Activated T-cell treated with anti-CD3 and anti-CD28 coated beads for 48 hours (primary cell): ENCODE data around the gene LRRC2.
"Not testable (repeated sequence)": the region's sequence is repeated elsewhere in the genome, so short reads cannot be mapped to it uniquely, and the experiment has no call there.

Experiments
- DNase-seq: peaks from one replicate; pipeline ENCODE4 v3.0.0-alpha.2; 2020; ENCODE audit warnings: low read depth

The LRRC2 gene

GRCh38 chr3:46496746-46497555 lies 69.2 kb downstream of the LRRC2 start:
- peak; percentile 8 for DNase-seq

DNA sequence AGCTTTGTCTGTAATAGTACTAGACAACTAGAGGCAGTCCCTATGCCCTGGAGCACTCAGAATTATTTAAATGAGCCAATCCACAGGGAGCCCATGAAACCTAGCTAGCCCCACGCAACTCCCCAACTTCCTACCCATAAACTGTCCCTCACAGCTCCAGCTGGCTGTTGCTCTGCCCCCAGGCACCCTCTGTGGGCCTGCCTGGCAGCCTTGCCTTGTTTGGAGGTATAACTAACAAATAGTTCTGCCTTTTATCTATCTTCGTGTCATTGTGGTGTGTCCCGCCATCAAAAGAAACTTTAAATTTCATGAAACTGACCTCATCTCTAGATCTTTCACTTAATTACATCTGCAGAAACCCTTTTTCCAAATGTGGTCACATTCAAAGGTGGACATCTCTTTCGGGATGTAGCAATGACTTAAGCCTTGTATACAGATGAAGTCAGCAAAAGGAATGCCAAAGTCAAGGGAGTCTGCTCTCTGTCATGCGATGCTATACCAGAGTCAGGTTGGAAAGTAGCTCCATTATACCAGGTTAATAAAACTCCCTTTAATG lies 70.1 kb downstream of the LRRC2 start:
- no peak for DNase-seq

GRCh38 chr3:46494491-46494890 lies 71.6 kb downstream of the LRRC2 start:
- DNase-seq = not testable (repeated sequence)

DNA sequence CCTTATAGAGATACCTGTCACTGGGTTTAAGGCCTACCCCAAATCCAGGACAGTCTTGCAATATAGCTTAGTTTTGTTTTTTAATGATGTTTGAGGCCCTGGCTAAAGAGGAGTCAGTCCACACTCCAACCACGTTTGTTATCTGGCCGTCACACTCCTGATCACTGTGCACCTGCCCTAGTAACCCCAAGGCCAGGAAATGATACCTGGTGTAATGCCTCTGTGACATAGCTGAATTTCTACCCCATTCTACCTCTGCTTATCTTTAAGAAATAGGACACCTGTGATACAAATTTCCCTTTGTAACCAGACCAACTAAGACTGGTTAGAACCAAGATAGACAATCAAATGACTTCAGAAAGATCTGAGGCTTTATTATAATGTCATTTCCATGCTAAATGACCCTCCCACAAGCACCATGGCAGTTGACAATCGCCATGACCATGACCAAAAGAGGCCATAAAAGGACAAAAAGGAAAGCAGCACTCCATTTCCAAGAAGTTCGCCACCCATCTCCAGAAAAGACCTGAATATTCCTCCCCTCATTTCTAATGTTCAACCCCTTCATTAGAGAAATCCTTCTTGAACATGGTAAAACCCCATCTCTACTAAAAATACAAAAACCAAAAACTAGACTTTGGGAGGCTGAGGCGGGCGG lies 73.1 kb downstream of the LRRC2 start:
- DNase-seq = no peak

DNA sequence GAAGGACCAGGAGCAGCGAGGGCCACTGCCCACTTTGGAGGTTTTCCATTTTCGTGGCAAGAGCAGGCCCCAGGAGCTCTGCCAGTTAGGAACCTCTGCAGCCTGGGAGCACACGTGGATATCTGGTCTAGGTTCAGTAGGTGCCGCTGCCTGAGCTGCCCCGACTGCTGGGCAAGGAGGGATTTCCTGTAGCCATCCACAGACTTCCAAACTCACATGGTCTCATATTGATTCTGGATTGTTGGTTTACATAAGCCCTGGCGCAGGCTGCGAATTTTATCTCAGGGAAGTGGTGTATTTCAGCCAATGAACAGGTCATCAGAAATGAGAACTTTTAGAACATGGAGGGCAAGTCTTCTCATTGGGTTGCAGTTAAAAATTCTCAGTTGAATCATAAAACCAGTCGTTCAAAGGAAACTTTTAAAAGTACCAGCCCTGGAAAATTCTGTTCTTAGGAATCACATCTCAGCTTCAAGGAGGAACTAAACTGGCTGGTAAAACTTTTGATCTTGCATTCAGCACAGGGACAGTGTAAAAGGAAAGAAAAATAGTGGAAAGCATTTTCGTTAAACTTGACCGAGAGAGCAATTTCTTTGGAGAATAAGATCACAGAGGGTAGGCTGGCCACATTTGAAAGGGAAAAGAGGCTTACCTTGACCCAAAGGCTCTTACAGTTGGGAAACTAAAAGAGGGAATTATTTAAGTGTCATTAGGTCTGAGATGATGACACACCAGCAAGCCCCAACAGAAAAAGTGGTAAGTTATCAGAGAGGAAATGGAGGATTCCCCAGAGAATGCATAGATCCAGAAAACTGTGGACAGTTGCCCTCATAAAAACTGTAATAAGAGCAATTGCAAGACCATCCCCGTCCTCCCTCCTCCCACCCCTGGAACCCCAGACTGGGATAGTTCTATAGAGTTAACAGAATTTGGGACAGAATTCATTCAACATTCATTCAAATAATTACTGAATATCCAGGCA lies 74.7 kb downstream of the LRRC2 start:
- DNase-seq = no peak

DNA sequence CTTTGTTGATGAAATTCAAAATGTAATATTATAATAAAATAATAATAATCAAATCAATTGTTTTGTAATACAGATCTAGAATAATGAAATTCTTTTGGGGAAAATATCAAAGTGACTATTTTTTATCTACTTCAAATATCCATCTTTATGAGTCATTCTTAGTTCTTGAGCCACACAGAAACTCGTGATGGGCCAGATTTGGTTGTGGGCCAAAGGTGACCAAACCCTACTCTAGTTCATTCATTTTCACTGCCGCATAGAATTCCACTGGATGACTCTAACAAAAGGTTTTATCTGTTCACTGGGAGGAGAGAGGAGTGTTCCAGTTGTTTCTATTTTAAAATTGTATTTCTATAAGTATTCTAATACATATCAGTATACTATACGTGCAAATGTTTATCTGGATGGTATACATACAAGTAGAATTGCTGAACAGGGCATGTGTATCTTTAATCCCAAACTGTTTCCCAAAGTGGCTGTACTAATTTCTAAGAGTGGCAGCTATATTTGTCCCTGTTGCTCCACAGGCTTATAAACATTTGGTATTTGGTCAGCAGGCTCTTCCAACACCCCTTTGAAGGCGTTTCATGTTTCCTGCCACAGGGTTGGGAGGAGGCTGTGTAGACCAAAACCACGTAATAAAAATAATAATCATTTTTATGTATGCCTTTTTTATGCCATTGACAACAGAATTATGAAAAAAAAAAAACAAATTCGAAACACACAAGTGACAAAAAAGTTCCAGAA lies 75.6 kb downstream of the LRRC2 start:
- DNase-seq = no peak

DNA sequence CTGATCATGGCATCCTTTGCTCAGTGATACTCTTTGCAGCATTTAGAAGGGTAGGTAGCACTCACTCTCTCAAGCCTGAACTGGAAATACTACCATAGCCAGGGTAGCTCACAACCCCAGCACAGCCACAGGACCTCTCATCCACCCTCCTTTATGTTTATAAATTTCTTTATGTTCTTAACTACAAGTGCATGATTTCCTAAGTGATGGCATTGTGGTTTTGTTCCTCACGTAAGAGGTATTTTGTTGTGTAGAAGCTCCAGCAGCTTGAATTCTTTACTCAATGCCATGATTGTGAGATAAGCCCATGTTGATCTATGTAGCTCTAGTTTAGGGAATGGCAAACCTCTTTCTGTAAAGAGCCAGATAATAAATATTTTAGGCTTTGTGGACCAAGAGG lies 76.2 kb downstream of the LRRC2 start:
- DNase-seq = no peak

DNA sequence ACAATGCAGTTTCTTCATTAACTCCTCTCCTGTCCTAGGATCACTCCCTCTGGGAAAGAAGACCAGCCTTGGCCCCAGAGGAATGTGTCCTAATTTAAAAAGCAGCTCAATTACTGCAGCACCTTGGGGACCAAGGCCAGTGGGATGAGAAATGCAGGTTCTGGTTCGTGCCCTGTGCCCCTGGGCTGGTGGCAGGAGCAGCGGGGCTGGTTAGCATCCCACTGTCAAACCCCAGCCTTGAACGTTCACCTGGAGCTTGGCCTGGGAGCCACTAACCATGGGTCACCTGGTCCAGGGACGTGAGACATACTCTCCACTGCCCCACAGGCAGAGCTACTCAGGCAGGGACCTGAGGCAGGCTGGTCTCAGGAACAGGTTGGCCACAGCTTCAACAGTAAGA lies 76.7 kb downstream of the LRRC2 start:
- DNase-seq = no peak

DNA sequence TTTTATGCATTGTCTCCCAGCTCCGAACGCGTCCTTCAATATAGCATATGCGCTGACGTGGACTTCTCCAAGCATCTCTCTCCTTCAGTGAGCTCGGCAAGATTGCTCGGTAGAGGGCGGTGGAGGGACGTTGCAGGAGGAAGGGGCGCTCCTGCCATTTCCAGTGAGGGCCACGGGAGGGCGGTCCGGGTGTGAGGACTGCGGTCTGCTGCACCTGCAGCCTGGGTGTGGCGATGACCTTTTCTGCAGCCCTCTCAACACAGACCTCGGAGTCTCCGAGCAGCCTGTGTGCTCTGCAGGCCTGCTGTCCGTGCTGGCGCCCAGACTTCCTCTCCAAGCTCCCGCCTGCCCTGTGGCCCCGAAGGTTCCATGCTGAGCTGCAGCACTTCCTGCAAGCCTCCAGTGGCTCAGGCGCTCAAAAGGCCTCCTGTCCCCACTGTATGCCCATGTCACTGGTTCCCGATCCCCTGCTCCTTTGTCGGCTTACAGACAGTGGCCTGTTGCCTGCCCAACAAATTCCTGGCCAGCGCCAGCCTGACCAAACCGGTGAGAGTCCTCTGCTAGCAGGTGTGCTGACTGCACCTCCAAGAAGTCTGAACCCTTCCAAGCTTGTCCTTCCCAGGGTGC lies 77.3 kb downstream of the LRRC2 start:
- DNase-seq = peak; percentile 89

DNA sequence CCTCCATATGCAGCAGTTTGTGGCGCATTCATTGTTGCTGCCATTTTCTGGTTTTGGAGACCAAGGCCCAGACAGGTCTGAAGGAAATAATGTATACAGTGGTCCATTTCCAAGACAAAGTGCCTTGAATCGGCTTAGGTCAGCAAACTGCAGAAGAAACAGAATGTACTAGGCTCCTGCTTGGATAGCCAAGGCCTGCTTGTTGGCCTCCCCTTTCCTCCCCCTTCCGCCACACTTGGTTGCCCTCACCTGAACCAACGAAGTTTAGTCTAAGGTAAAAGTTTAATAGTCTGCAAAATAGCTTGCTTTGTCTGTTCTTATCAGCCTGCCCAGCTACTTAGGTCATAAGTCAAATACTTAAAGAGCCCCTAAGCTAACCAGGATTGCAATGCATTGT lies 80.3 kb downstream of the LRRC2 start:
- DNase-seq = no peak

DNA sequence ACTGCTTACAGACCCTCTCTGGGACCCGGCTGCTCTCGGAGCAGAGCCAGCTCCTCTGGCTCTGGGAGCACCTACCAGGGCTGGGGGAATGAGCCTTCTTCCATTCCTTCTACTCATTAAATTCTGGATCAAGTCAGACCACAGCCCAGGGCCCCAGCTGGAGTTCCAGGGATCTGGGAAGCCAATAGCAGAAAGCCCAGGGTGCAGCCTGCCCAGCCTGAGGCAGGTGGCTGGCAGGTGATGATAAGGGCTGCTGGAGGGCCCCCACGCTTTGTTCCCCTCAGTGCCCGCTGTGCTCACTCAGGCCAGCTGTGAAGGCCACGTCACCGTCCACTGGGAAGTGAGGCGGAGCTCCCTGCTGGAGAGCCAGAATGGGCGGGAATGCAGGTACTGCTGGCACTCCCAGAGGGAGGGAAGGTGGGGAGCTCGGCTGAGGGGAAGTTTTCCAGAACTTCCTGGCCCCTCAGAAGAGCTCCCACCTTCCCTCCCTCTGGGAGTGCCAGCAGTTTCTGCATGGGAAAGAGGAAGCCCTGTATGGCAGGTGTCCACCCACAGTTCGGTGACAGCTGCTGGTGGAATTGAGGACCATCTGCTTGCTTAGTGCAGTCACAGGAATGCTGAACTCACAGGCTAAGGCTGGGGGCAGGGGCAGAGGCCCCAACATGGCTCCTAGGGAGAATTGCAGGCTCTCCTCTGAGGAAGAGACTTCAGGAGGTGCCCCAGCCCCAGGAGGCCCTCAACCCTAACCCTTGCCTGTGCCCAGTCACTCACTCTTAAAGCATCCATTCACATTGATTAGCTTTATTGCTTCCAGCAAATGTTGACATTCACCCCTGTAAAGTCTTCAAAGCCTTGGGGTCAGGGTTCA lies 81.0 kb downstream of the LRRC2 start:
- DNase-seq = no peak

DNA sequence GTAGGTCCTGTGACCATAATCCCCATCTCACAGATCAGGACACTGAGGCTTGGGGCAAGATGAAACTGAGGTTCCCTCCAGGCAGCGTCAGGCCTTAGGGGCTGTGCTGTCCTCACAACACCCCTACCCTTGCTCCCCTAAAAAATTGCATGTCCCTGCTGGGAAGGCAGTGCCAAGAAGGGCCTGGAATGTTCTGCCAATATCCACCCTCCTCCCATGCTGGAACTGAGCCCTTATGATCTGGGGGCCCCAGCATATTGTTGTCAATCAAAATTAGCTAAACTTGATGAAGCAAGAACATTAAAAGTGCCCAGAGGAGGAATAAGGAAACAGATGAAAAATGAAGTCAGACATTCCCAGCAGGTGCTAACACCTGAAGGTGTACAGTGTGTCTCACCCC lies 81.7 kb downstream of the LRRC2 start:
- no peak for DNase-seq

DNA sequence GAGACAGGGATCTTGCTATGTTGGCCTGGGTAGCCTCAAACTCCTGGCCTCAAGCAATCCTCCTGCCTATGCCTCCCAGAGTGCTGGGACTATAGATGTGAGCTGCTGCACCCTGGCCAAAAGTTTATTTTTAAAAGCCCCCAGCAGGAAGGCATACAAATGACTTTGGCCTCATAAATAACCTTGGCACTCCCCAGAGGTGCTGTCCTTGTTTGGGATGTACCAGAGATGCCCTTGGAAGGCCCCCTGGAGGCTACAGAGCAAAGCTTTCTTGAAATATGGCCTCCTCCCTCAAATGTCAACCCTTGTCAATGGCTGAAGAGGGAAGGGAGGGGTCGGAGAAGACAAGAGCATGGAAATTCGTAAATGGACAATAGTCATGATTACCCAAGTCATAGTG lies 82.3 kb downstream of the LRRC2 start:
- DNase-seq = no peak

DNA sequence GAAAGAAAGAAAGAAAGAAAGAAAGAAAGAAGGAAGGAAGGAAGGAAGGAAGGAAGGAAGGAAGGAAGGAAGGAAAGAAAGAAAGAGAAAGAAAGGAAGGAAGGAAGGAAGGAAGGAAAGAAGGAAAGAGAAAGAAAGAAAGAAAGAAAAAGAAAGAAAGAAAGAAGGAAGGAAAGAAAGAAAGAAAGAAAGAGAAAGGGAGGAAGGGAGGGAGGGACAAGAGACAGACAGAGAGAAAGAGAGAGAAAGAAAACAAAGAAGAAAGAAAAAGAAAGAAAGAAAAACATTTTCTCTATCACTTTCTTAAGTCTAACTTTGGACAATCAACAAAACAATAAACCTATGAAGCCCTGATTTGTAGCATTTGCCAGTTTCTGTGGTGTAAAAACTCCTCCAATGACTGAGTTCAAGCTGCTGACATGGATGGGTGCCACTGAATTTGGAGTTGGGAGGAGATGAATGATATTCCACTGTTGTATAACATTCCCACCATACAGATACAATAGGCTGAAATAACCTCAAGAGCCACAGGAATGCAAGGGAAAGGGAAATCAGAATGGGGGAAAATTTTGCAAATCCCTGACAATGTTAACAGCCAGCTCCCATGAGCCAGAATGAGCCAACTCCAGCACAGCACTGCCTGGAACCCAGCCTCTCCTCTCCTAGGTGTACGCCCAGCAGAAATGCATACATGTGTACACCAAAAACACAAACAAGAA lies 83.3 kb downstream of the LRRC2 start:
- no peak for DNase-seq

- no peak for DNase-seq
Observed at GRCh38 chr3:46481636-46482035, 84.5 kb downstream of the LRRC2 start.

- no peak for DNase-seq
Observed at GRCh38 chr3:46480491-46481195, 85.5 kb downstream of the LRRC2 start.

DNA sequence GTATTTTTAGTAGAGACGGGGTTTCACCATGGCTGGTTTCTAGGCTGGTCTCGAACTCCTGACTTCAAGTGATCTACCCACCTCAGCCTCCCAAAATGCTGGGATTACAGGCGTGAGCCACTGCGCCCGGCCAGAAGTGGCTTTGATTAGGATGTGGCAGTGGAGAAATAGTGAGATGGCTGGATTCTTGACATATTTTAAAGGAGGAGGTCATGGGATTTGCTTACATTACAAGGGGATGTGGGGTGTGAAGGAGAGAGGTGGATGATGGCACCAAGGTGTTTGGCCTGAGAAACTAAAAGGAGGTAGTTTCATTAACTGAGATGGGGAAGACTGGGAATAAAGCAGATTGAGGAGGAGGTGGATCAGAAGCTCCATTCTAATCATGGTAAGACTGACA lies 86.4 kb downstream of the LRRC2 start:
- no peak for DNase-seq

GRCh38 chr3:46479021-46479420 lies 87.1 kb downstream of the LRRC2 start:
- no peak for DNase-seq

- DNase-seq = no peak
Observed at GRCh38 chr3:46478341-46478740, 87.8 kb downstream of the LRRC2 start.
